Naive thymus-derived CD4-positive, alpha-beta T cell (primary cell): ENCODE results near the gene IGF2R. TPM values are rescaled to one million over a fixed set of nuclear protein-coding genes. Genes with fewer than 3 reads are reported as not detected.

ENCODE experiments used
- ATAC-seq: fragments of 150-1000 bp; cut with Tn5 transposase; 2 replicates; pipeline ENCODE4 v1.10.0; 2021; ENCODE audit warnings: mild to moderate bottlenecking, moderate library complexity
- CTCF ChIA-PET: fragments of 350-600 bp; sonication (Branson Sonifier 250); formaldehyde crosslinking; loops from one replicate; lab custom pipeline; 2021; ENCODE audit warnings: antibody characterized with exemption; lab: Charles Lee
- POLR2A ChIA-PET: fragments of 350-600 bp; sonication (Branson Sonifier 250); formaldehyde crosslinking; loops from one replicate; lab custom pipeline; 2021; ENCODE audit warnings: antibody characterized with exemption, inconsistent platforms; lab: Charles Lee
- DNase-seq, 9 donors: peaks; one replicate each; pipeline versions ENCODE4 v3.0.0 to v3.0.0-alpha.2; 2020 to 2022; ENCODE audit warnings: mixed read lengths in 1 of 9
- H3K27ac ChIP-seq: one replicate; pipeline ENCODE4 v1.7.0; 2013; ENCODE audit warnings: mild to moderate bottlenecking, low read depth, low read length, moderate library complexity
- H3K27me3 ChIP-seq, 2 donors: one replicate each; pipeline ENCODE4 v1.7.0; 2013; ENCODE audit warnings: low read length in 2 of 2, mild to moderate bottlenecking in 2 of 2, moderate library complexity in 2 of 2; ENCODE audit not compliant: control insufficient read depth in 2 of 2, insufficient read depth in 2 of 2
- H3K36me3 ChIP-seq, 3 experiments: 1 replicate in 2 of 3; 2 replicates in 1 of 3; pipeline ENCODE4 v1.7.0; 2013; ENCODE audit warnings: low read length in 3 of 3, mild to moderate bottlenecking in 3 of 3, moderate library complexity in 1 of 3; ENCODE audit not compliant: insufficient read depth in 3 of 3, control insufficient read depth in 2 of 3
- H3K4me1 ChIP-seq, 2 donors: one replicate each; pipeline ENCODE4 v1.7.0; 2013; ENCODE audit warnings: low read length in 2 of 2, mild to moderate bottlenecking in 2 of 2, moderate library complexity in 1 of 2; ENCODE audit not compliant: control insufficient read depth in 2 of 2, insufficient read depth in 2 of 2
- H3K4me3 ChIP-seq: 2 replicates; pipeline ENCODE4 v1.7.0; 2013; ENCODE audit warnings: mild to moderate bottlenecking, low read length
- H3K9me3 ChIP-seq, 3 experiments: 1 replicate in 2 of 3; 2 replicates in 1 of 3; pipeline ENCODE4 v1.7.0; 2013; ENCODE audit warnings: low read length in 3 of 3; ENCODE audit not compliant: control insufficient read depth in 2 of 3
- H3K27ac Mint-ChIP-seq, 9 donors: one replicate each; pipeline ENCODE4 v1.8.0; 2020 to 2022; ENCODE audit warnings: mixed read lengths in 9 of 9, mild to moderate bottlenecking in 8 of 9, moderate library complexity in 5 of 9, inconsistent platforms in 2 of 9
- H3K27me3 Mint-ChIP-seq, 5 donors: one replicate each; pipeline ENCODE4 v1.8.0; 2021 to 2022; ENCODE audit warnings: mixed read lengths in 5 of 5, mild to moderate bottlenecking in 1 of 5
- H3K36me3 Mint-ChIP-seq, 5 donors: one replicate each; pipeline ENCODE4 v1.8.0; 2020 to 2022; ENCODE audit warnings: mixed read lengths in 5 of 5, mild to moderate bottlenecking in 3 of 5, inconsistent platforms in 1 of 5
- H3K4me1 Mint-ChIP-seq, 7 donors: one replicate each; pipeline ENCODE4 v1.8.0; 2020 to 2022; ENCODE audit warnings: mixed read lengths in 7 of 7, mild to moderate bottlenecking in 3 of 7, inconsistent platforms in 1 of 7
- H3K4me3 Mint-ChIP-seq, 10 donors: one replicate each; pipeline ENCODE4 v1.8.0; 2020 to 2022; ENCODE audit warnings: mild to moderate bottlenecking in 10 of 10, mixed read lengths in 10 of 10, moderate library complexity in 6 of 10, inconsistent platforms in 2 of 10
- H3K9me3 Mint-ChIP-seq, 11 donors: one replicate each; pipeline ENCODE4 v1.8.0; 2020 to 2022; ENCODE audit warnings: mixed read lengths in 11 of 11, mild to moderate bottlenecking in 4 of 11, inconsistent platforms in 1 of 11, moderate library complexity in 1 of 11
- intact Hi-C, 2 donors: fragments of 100-400 bp; cut with micrococcal nuclease; formaldehyde crosslinking; loops; one replicate each; pipeline ENCODE4 v1.15.1; 2023
- polyA plus RNA-seq, 2 donors: library from polyadenylated mRNA; unstranded; fragments of 300-500 nt; fragmentation: Illumina TruSeq; gene quantifications; one replicate each; pipeline ENCODE4 v1.2.3, GENCODE V29; 2021
- total RNA-seq, 6 experiments: library from RNA in 5 of 6; stranded (reverse) in 5 of 6; gene quantifications; 1 replicate in 5 of 6; 2 replicates in 1 of 6; pipeline ENCODE4 v1.2.3 and lab custom pipeline; 2021 to 2026

The IGF2R gene
- total and polyA plus RNA-seq, 7 experiments from 2014 or later: 8.7 to 79.2 (median 70.4) TPM

DNA sequence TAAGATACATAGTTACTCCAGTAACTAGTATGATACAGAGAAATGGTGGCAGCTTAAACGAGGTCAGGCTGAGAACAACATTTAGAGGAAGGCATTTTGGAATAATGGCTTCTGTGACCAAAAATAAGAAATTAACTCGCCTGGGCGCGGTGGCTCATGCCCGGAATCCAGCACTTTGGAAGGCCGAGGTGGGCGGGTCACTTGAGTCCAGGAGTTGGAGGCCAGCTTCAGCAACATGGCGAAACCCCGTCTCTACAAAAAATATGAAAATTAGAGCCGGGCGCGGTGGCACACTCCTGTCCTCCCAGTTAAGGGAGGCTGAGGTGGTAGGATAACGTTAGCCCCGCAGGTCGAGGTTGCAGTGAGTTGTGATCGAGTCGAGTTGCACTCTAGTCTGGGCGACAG is 1.8 kb downstream of the IGF2R start:
- CTCF ChIA-PET: interaction anchor here (0.5 kb wide), 1 partner anchor 279 kb away, joined by 5 read pairs; no protein-coding TSS in a partner anchor
- intact Hi-C loops: loop anchor here (1.0 to 10.0 kb wide), 4 partner anchors 9 to 1304 kb away; partner anchors contain the start of gene AGPAT4 (in 1 of the 2)
- peak overlapping the region; percentile 25 to 97 (median 94) for H3K27ac Mint-ChIP-seq
- peak overlapping the region; percentile 82 for H3K27ac ChIP-seq
- H3K27me3 Mint-ChIP-seq: peaks cover 0 to 15% (median 0%) of the 10 kb centered on the region in 5 donors
- H3K4me3 ChIP-seq: peak overlapping the region; percentile 63
- peaks cover 0 to 11% (median 0%) of the 10 kb centered on the region in 5 donors for H3K36me3 Mint-ChIP-seq
- no peaks in the 10 kb centered on the region for H3K36me3 ChIP-seq
- H3K9me3 Mint-ChIP-seq: no peaks in the 10 kb centered on the region
- no peaks in the 10 kb centered on the region for H3K27me3 ChIP-seq
- DNase-seq: no peak
- POLR2A ChIA-PET: interaction anchor here (0.9 to 8.2 kb wide), 4 partner anchors 11 to 69 kb away, joined by 4 to 60 read pairs (median 12); no protein-coding TSS in a partner anchor
- peaks cover 46 to 62% (median 57%) of the 10 kb centered on the region in 7 donors for H3K4me1 Mint-ChIP-seq
- H3K4me1 ChIP-seq: peaks cover 18 to 39% of the 10 kb centered on the region in 2 donors
- no peak for ATAC-seq
- H3K9me3 ChIP-seq: no peaks in the 10 kb centered on the region
- peak overlapping the region; percentile 88 to 98 (median 92) for H3K4me3 Mint-ChIP-seq

- no peaks in the 10 kb centered on the region for H3K27me3 ChIP-seq
- ChIA-PET CTCF (no interaction called here), POLR2A (interaction anchor here (1.1 to 8.2 kb wide), 3 partner anchors 10 to 45 kb away, joined by 3 to 60 read pairs (median 13); no protein-coding TSS in a partner anchor)
- DNase-seq (no peak), ATAC-seq (no peak)
- peaks cover 0 to 12% (median 0%) of the 10 kb centered on the region in 5 donors for H3K27me3 Mint-ChIP-seq
- intact Hi-C loops: loop anchor here (1.0 to 10.0 kb wide), 3 partner anchors 11 to 1303 kb away; partner anchors contain the start of gene AGPAT4 (in 1 of the 2)
- no peak overlapping the region for H3K27ac ChIP-seq
- H3K4me1 ChIP-seq: peaks cover 26 to 42% of the 10 kb centered on the region in 2 donors
- no peaks in the 10 kb centered on the region for H3K9me3 Mint-ChIP-seq
- peaks cover 49 to 70% (median 65%) of the 10 kb centered on the region in 7 donors for H3K4me1 Mint-ChIP-seq
- H3K36me3 ChIP-seq: no peaks in the 10 kb centered on the region
- peak overlapping the region in 8 of 9 donors; percentile 36 to 94 (median 50) for H3K27ac Mint-ChIP-seq
- no peaks in the 10 kb centered on the region for H3K9me3 ChIP-seq
- H3K36me3 Mint-ChIP-seq: peaks cover 0 to 11% (median 0%) of the 10 kb centered on the region in 5 donors
- H3K4me3 ChIP-seq: no peak overlapping the region
- H3K4me3 Mint-ChIP-seq: peak overlapping the region; percentile 16 to 96 (median 80)
Observed at GRCh38 chr6:159971341-159972178, 2.7 kb downstream of the IGF2R start.

DNA sequence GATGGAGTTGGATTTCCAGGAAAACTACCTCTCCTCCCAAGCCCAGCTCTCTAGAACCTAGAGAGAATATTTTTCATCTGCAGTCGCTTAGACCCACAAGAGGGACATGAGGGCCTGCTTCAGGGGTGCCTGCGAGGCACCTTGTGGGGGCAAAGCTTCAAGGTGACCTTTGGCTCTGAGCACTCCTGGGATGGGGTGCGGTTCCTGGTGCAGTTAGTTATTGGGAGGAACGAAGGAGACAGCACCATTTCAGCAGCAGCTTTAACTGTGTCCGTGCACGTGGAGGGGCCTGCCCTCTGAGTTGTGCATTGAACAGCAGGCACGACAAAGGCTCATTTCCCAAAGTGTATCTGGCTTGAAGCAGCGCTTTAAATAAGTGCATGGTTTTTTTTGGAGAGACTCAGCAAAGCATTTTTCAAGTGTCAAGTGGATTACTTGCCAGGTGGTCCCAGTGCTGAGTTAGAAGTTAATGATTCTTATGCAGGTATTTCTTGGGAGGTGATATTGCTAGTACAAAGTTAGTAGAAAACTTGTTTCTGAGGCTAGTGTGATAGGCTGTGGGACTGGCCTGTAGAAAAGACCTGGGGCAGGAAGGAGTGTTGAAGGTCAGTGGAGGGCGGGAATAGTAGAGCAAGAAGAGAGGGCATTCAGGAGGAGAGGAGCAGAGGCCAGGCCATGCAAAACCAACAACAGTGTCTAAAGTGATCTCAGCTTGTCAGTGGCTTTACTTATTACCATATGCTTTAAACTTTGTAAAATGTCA is 3.8 kb downstream of the IGF2R start:
- Mint-ChIP-seq H3K4me1 (peaks cover 56 to 81% (median 76%) of the 10 kb centered on the region in 7 donors), H3K36me3 (peaks cover 0 to 11% (median 0%) of the 10 kb centered on the region in 5 donors), H3K4me3 (peak overlapping the region; percentile 6 to 88 (median 50)), H3K27me3 (peaks cover 0 to 5% (median 0%) of the 10 kb centered on the region in 5 donors), H3K27ac (peak overlapping the region in 7 of 9 donors; percentile 0 to 66 (median 40)), H3K9me3 (no peaks in the 10 kb centered on the region)
- Histone ChIP-seq H3K36me3 (no peaks in the 10 kb centered on the region), H3K9me3 (no peaks in the 10 kb centered on the region), H3K4me1 (peaks cover 37 to 46% of the 10 kb centered on the region in 2 donors), H3K27me3 (no peaks in the 10 kb centered on the region), H3K27ac (no peak overlapping the region), H3K4me3 (no peak overlapping the region)
- ChIA-PET CTCF (no interaction called here), POLR2A (interaction anchor here (8.2 kb wide), 1 partner anchor 9 kb away, joined by 60 read pairs; no protein-coding TSS in a partner anchor)
- intact Hi-C loops: loop anchor here in 1 of 2 donors (10.0 kb wide), 2 partner anchors 492 to 1302 kb away; partner anchors contain the start of gene AGPAT4
- ATAC-seq: no peak
- no peak for DNase-seq

DNA sequence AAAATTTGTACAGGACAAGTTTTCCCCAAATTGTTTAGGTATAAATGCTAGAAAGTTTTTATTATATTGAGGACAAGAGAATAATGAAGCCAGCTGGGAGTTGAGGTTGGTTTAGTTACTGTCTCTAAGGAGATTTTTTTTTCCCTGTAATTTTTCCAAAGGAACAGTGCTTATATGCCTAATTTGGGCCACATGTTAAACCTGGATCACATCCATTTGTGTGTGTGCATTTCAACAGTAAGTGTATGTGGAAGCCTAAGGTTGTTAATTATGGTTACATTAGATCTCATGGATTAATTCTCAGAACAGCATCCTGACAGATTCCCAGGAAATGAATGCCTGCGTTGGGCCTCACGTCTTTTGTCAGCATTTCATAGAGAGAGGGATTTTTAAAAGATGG is 4.5 kb downstream of the IGF2R start:
- intact Hi-C loops: loop anchor here in 1 of 2 donors (10.0 kb wide), 2 partner anchors 491 to 1301 kb away; partner anchors contain the start of gene AGPAT4
- no peak for DNase-seq
- peaks cover 42 to 44% of the 10 kb centered on the region in 2 donors for H3K4me1 ChIP-seq
- no peak overlapping the region for H3K4me3 ChIP-seq
- Mint-ChIP-seq H3K9me3 (no peaks in the 10 kb centered on the region), H3K27me3 (no peaks in the 10 kb centered on the region), H3K27ac (peak overlapping the region in 7 of 9 donors; percentile 2 to 81 (median 33)), H3K36me3 (peaks cover 0 to 11% (median 0%) of the 10 kb centered on the region in 5 donors), H3K4me1 (peaks cover 60 to 85% (median 83%) of the 10 kb centered on the region in 7 donors), H3K4me3 (peak overlapping the region in 7 of 10 donors; percentile 19 to 88 (median 48))
- H3K27ac ChIP-seq: no peak overlapping the region
- POLR2A ChIA-PET: interaction anchor here (1.0 to 8.2 kb wide), 2 partner anchors 8 to 25 kb away, joined by 3 to 60 read pairs; no protein-coding TSS in a partner anchor
- CTCF ChIA-PET: no interaction called here
- H3K27me3 ChIP-seq: no peaks in the 10 kb centered on the region
- H3K36me3 ChIP-seq: no peaks in the 10 kb centered on the region
- no peak for ATAC-seq
- no peaks in the 10 kb centered on the region for H3K9me3 ChIP-seq

DNA sequence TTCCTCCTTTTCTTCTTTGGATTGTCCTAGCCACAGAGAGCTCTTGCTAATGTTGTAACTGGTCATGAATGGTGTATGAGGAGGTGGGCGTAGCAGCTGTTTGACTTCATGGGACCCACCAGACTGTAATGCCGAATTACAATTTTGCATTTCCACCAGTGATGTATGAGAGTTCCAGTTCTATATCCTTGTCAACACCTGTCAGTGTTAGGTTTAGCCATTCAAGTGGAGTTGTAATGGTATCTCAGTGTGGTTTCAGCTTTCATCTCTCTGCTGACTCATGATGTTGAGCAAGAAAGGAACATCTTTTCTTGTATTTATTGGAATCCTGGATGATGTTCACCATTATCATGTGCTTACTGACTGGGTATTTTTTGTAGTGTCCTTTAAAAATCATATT is 5.1 kb downstream of the IGF2R start:
- CTCF ChIA-PET: no interaction called here
- Histone ChIP-seq H3K36me3 (no peaks in the 10 kb centered on the region), H3K4me1 (peaks cover 45 to 46% of the 10 kb centered on the region in 2 donors), H3K27ac (no peak overlapping the region), H3K27me3 (no peaks in the 10 kb centered on the region), H3K4me3 (no peak overlapping the region), H3K9me3 (no peaks in the 10 kb centered on the region)
- peak overlapping the region in 6 of 10 donors; percentile 9 to 88 (median 51) for H3K4me3 Mint-ChIP-seq
- peaks cover 64 to 90% (median 89%) of the 10 kb centered on the region in 7 donors for H3K4me1 Mint-ChIP-seq
- H3K27ac Mint-ChIP-seq: peak overlapping the region in 7 of 9 donors; percentile 2 to 81 (median 32)
- intact Hi-C loops: loop anchor here in 1 of 2 donors (10.0 kb wide), 2 partner anchors 491 to 1301 kb away; partner anchors contain the start of gene AGPAT4
- ATAC-seq (no peak), DNase-seq (no peak)
- no peaks in the 10 kb centered on the region for H3K27me3 Mint-ChIP-seq
- no peaks in the 10 kb centered on the region for H3K9me3 Mint-ChIP-seq
- peaks cover 0 to 11% (median 0%) of the 10 kb centered on the region in 5 donors for H3K36me3 Mint-ChIP-seq
- POLR2A ChIA-PET: interaction anchor here (1.0 to 8.2 kb wide), 2 partner anchors 8 to 24 kb away, joined by 3 to 60 read pairs; no protein-coding TSS in a partner anchor
